GM18526 (cell line): ENCODE measurements around the gene C11orf24.

Source experiments
- POLR2A ChIP-seq: IDR thresholded peaks from 3 replicates; pipeline ENCODE4 v1.6.1; 2011; ENCODE audit not compliant: insufficient read length; ENCODE audit errors: extremely low read depth

C11orf24 gene

DNA sequence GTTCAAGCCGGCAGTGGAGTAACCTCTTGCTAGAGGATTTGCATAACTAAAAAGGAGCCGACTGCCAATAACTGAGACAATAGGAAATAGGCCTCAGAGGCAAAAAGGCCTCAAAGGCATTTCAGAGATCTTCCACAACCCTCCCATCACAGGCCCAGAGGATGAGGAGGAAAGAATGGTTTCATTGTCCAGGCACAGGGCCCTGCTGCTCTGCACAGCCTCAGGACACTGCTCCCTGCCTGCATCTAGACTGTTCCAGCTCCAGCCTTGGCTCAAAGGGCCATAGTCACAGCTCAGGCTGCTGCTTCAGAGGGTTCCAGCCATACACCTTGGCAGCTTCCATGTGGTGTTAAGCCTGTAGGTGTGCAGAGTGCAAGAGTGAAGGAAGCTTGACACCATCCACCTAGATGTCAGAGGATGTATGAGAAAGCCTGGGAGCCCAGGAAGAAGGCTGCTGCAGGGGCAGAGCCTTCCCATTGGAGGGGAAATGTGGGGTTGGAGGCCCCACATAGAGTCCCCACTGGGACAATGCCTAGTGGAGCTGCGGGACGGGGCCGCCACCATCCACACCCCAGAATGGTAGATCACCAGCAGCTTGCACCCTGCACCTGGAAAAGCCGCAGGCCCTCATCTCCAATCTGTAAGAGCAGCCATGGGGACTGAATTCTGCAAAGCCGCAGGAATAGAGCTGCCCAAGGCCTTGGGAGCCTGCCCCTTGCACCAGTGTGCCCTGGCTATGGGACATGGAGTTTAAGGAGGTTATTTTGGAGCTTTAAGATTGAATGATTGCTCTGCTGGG is 32.4 kb upstream of the C11orf24 start:
- TF ChIP-seq POLR2A, result no peak

GRCh38 chr11:68303083-68303482 is 31.3 kb upstream of the C11orf24 start:
- TF ChIP-seq POLR2A, result no peak

DNA sequence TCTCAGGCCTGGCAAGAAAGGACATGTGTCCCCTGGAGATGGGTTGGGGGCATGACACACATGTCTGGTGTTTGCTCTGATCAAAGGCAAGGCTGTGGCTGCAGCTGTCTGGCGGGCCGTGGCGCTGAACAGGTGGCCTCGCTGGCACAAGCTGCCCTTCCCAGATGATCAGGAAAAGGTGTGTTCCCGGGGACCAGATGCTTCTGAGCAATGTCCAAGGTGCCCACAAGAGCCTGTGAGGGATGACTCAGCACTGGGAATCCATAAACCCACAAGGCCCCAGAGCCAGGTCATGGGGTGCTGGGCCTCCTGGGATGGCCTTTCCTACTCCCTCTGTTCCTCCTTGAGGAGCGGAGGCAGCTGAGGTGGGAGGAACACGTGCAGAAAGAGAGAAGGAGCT is 30.9 kb upstream of the C11orf24 start:
- TF ChIP-seq POLR2A, result no peak

GRCh38 chr11:68302256-68302655 is 30.5 kb upstream of the C11orf24 start:
- TF ChIP-seq POLR2A, result no peak

- no peak for TF ChIP-seq POLR2A
These were observed 28.5 kb upstream of the C11orf24 start for GRCh38 chr11:68300076-68300830.

DNA sequence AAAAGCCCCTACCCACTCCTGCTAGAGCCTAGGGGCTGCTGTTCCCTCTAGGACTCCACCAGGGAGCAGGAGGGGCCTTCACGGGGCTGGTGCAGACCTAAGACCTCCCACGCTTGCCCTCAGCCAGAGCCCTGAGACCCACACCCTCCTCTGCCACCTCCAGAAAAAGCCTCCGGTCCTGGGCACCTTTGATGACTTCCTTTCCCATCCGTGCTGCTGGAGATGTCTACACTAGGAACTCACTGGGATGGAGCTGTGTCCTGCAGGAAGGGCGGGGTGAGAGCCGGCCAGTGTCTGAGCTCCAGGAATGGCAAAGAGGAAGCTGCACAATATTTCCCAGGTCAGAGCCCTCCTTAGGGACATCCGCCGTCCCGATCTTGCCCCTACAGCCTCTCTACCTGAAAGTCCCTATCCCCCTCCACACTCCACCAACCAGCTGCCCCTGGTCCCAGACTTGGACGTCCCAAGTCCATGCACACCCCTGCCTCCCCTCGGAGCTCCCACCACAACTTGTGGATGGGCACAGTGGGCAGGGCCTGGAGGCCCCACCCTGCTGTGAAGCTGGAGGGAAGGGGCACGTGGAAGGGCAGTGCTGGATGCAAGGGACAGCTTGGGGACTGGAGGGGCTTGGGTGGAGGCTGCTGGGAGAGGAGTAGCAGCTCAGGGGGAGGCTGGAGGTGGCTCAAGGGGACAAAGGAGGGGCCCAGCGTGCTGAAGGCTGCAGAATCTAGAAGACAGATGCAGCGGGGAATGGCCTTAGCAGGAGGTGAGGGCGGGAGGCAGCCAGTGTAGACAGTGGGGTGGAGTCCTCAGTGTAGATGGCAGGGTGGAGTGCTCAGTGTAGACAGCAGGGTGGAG is 27.1 kb upstream of the C11orf24 start:
- TF ChIP-seq POLR2A, result no peak

- no peak for TF ChIP-seq POLR2A
These were observed 26.3 kb upstream of the C11orf24 start for GRCh38 chr11:68297812-68298658.

GRCh38 chr11:68297494-68297811 is 25.7 kb upstream of the C11orf24 start:
- TF ChIP-seq POLR2A, result no peak

DNA sequence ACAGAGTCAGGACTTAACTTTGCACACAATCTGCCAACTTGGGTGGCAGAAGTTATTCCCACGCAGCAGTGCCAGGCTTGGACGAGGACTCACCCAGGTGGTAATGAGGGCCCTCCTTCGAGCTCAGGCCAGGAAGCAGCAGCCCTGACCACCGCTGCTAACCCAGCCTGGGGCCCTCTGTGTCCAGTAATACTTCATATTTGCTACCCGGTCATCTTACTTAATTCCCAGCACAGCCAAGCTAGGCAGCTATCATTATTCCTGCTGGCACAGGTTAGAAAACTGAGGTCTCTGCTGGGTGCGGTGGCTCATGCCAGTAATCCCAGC is 25.2 kb upstream of the C11orf24 start:
- no peak for TF ChIP-seq POLR2A

DNA sequence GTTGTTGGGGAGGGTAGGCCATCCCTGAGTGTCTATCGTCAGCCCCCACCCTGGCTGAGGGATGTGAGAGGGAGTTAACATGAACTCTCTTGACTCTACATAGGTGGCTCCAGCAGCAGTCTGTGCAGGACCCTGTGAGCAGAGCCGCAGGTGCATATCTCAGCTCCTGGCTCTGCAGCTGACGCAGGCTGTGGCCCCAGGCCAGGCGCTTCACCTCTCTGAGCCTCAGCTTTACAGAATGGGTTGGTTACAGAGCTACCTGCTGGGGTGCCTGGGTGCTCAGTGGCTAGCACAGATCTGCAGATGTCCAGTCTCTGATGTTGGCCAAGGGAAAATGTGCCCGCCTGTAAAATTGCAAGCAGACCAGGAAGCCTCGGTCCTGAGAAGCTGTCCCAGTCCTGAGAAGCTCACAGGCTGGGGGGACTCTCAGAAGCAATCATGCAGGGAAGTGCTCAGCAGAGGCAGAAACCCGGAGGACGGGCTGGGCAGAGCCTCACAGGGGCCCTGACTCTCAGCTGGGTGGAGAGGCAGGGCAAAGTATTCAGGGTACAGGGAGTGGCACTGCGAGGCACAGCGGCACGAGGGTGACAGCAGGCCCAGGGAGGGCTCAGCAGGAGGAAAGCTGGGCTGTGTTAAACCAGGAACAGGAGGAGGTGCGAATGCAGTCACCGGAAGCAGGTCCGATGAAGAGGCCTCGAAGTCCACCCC is 24.7 kb upstream of the C11orf24 start:
- TF ChIP-seq POLR2A, result no peak

DNA sequence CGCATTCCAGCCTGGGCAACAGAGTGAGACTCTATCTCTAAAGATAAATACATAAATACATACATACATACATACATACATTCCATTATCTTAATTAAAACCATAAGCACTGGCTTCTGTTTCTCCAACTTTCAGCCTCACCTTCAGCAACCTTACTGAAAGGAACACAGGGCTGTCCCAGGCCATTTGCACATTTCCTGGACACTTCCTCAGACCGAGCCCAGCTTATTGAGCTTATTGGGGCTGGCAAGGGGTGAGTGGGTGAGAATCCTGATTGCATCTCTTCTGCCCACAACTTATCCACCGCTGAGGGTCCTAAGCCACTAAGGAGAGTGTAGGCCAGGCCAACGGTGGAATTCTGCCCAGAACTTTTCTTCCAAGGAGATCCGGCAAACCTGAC is 24.2 kb upstream of the C11orf24 start:
- TF ChIP-seq POLR2A, result no peak

DNA sequence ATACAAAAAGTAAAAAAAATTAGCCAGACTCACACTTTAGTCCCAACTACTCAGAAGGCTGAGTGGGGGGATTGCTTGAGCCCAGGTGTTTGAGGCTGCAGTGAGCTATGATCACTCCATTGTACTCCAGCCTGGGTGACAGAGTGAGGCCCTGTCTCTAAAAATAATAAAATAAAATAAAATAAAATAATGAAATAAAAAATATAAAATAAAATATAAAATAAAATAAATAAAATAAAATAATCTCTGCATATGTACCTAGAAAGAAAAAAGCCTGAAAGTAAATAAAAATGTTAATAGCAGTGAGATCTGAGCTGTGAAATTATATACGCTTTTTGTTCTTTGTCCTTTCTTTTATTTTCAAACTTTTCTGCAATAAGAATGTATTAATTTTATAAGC is 23.5 kb upstream of the C11orf24 start:
- no peak for TF ChIP-seq POLR2A

- no peak for TF ChIP-seq POLR2A
These were observed 21.9 kb upstream of the C11orf24 start for GRCh38 chr11:68293708-68294107.

- TF ChIP-seq POLR2A, result no peak
These were observed 17.7 kb upstream of the C11orf24 start for GRCh38 chr11:68289456-68289855.
